Liver (tissue), 9 donors: ENCODE results near the gene TRMT61A. TPM values are rescaled to one million over a fixed set of nuclear protein-coding genes. Genes with fewer than 3 reads are reported as not detected.

Source experiments
- DNase-seq: peaks from one replicate; pipeline ENCODE4 v3.0.0-alpha.2; 2017; ENCODE audit warnings: low spot score
- H3K27ac ChIP-seq, 2 donors: one replicate each; pipeline ENCODE4 v1.7.0; 2013; ENCODE audit warnings: inconsistent platforms in 2 of 2, low read length in 2 of 2, control low read depth in 1 of 2, low read depth in 1 of 2, mild to moderate bottlenecking in 1 of 2
- H3K27me3 ChIP-seq, 4 donors: one replicate each; pipeline versions ENCODE4 v1.6.1 to v1.7.0; 2013; ENCODE audit warnings: low read length in 3 of 4, inconsistent platforms in 1 of 4, mild to moderate bottlenecking in 1 of 4, moderate library complexity in 1 of 4; ENCODE audit not compliant: control insufficient read depth in 4 of 4, insufficient read depth in 4 of 4
- H3K36me3 ChIP-seq, 4 donors: one replicate each; pipeline versions ENCODE4 v1.6.1 to v1.7.0; 2013; ENCODE audit warnings: low read length in 3 of 4, mild to moderate bottlenecking in 3 of 4, low read depth in 1 of 4, moderate library complexity in 1 of 4; ENCODE audit not compliant: control insufficient read depth in 4 of 4, insufficient read depth in 3 of 4
- H3K4me1 ChIP-seq, 4 donors: one replicate each; pipeline versions ENCODE4 v1.6.1 to v1.7.0; 2013; ENCODE audit warnings: low read length in 3 of 4, mild to moderate bottlenecking in 3 of 4, moderate library complexity in 1 of 4; ENCODE audit not compliant: control insufficient read depth in 4 of 4, insufficient read depth in 4 of 4
- H3K4me3 ChIP-seq, 3 donors: one replicate each; pipeline versions ENCODE4 v1.6.1 to v1.7.0; 2013; ENCODE audit warnings: low read length in 3 of 3, control low read depth in 1 of 3, low read depth in 1 of 3, mild to moderate bottlenecking in 1 of 3
- H3K9ac ChIP-seq, 2 donors: one replicate each; pipeline ENCODE4 v1.7.0; 2013; ENCODE audit warnings: low read length in 2 of 2, mild to moderate bottlenecking in 2 of 2, moderate library complexity in 2 of 2, control low read depth in 1 of 2, low read depth in 1 of 2
- H3K9me3 ChIP-seq, 4 donors: one replicate each; pipeline versions ENCODE4 v1.6.1 to v1.7.0; 2013; ENCODE audit warnings: low read length in 3 of 4; ENCODE audit not compliant: control insufficient read depth in 4 of 4
- EGR1 ChIP-seq, 2 donors: IDR thresholded peaks; 2 replicates each; pipeline ENCODE4 v1.6.1; 2016 to 2018; ENCODE audit warnings: antibody characterized with exemption in 2 of 2, low read depth in 2 of 2
- FOXA1 ChIP-seq: IDR thresholded peaks from 2 replicates; pipeline ENCODE4 v1.6.1; 2016; ENCODE audit warnings: antibody characterized with exemption
- FOXA2 ChIP-seq: IDR thresholded peaks from 2 replicates; pipeline ENCODE4 v1.6.1; 2016; ENCODE audit warnings: antibody characterized with exemption
- GABPA ChIP-seq, 2 donors: IDR thresholded peaks in 1 of 2; conservative IDR thresholded peaks in 1 of 2; 2 replicates each; pipeline ENCODE4 v1.6.1; 2016; ENCODE audit warnings: antibody characterized with exemption in 2 of 2, mild to moderate bottlenecking in 1 of 2, moderate library complexity in 1 of 2
- HNF4A ChIP-seq, 2 donors: conservative IDR thresholded peaks; 2 replicates each; pipeline ENCODE4 v1.6.1; 2016; ENCODE audit warnings: antibody characterized with exemption in 2 of 2, mild to moderate bottlenecking in 2 of 2
- HNF4G ChIP-seq: IDR thresholded peaks from 2 replicates; pipeline ENCODE4 v1.6.1; 2016; ENCODE audit warnings: antibody characterized with exemption
- JUND ChIP-seq, 2 donors: IDR thresholded peaks; 2 replicates each; pipeline ENCODE4 v1.6.1; 2016; ENCODE audit warnings: antibody characterized with exemption in 2 of 2
- NR2F2 ChIP-seq: IDR thresholded peaks from 2 replicates; pipeline ENCODE4 v1.6.1; 2016; ENCODE audit warnings: antibody characterized with exemption
- RAD21 ChIP-seq, 2 donors: IDR thresholded peaks; 2 replicates each; pipeline ENCODE4 v1.6.1; 2016; ENCODE audit warnings: antibody characterized with exemption in 2 of 2, mild to moderate bottlenecking in 2 of 2
- RXRA ChIP-seq, 2 donors: IDR thresholded peaks; 2 replicates each; pipeline ENCODE4 v1.6.1; 2017 to 2018; ENCODE audit warnings: antibody characterized with exemption in 2 of 2, mild to moderate bottlenecking in 1 of 2
- SP1 ChIP-seq: IDR thresholded peaks from 2 replicates; pipeline ENCODE4 v1.6.1; 2018; ENCODE audit warnings: antibody characterized with exemption, mild to moderate bottlenecking
- TAF1 ChIP-seq: conservative IDR thresholded peaks from 2 replicates; pipeline ENCODE4 v1.6.1; 2016; ENCODE audit warnings: antibody characterized with exemption, mild to moderate bottlenecking
- YY1 ChIP-seq: IDR thresholded peaks from 2 replicates; pipeline ENCODE4 v1.6.1; 2016; ENCODE audit warnings: antibody characterized with exemption, mild to moderate bottlenecking
- WGBS: extraction: QIAGEN DNeasy Blood & Tissue Kit; methylation state at CpG from one replicate; pipeline ENCODE4 v1.1.7; 2013; 5-methylcytosine and 5-hydroxymethylcytosine counted together
- polyA plus RNA-seq, 2 donors: library from polyadenylated mRNA; stranded (reverse) in 1 of 2; unstranded in 1 of 2; fragments of 200-250 nt in 1 of 2; fragments of >200 nt in 1 of 2; fragmentation: Nextera tagmentation in 1 of 2; extraction: Ambion mirVana in 1 of 2; gene quantifications; one replicate each; pipeline versions ENCODE4 v1.2.1 to v1.2.3, GENCODE V29; 2013 to 2015
- total RNA-seq, 2 donors: library from RNA; depleted of rRNA; stranded (reverse); fragments of >200 nt; gene quantifications; one replicate each; pipeline ENCODE4 v1.2.3, GENCODE V29; 2014
- TF ChIP-seq, protein P1 (sequence below): fragments of 150-350 bp; IDR thresholded peaks from 2 replicates; pipeline ENCODE4 v1.5.1; 2017; ENCODE audit warnings: improper control_type of control experiment, low read depth, low read length; ENCODE audit not compliant: missing input control
- TF ChIP-seq, protein P2 (sequence below): IDR thresholded peaks from 2 replicates; pipeline ENCODE4 v1.6.1; 2016; ENCODE audit warnings: antibody characterized with exemption, mild to moderate bottlenecking
- TF ChIP-seq, protein P3 (sequence below): IDR thresholded peaks from 2 replicates; pipeline ENCODE4 v1.6.1; 2016; ENCODE audit warnings: antibody characterized with exemption
- TF ChIP-seq, protein P4 (sequence below): IDR thresholded peaks from 2 replicates; pipeline ENCODE4 v1.6.1; 2016; ENCODE audit warnings: antibody characterized with exemption
- TF ChIP-seq, protein P5 (sequence below): IDR thresholded peaks from 2 replicates; pipeline ENCODE4 v1.6.1; 2016; ENCODE audit warnings: antibody characterized with exemption
- donor health status: healthy.
- donor health status: healthy.
- donor health status: healthy.
- donor health status: healthy.
- donor health status: healthy.

TRMT61A gene
- total and polyA plus RNA-seq, 4 donors = 4.1 to 8.0 (median 6.5) TPM

DNA sequence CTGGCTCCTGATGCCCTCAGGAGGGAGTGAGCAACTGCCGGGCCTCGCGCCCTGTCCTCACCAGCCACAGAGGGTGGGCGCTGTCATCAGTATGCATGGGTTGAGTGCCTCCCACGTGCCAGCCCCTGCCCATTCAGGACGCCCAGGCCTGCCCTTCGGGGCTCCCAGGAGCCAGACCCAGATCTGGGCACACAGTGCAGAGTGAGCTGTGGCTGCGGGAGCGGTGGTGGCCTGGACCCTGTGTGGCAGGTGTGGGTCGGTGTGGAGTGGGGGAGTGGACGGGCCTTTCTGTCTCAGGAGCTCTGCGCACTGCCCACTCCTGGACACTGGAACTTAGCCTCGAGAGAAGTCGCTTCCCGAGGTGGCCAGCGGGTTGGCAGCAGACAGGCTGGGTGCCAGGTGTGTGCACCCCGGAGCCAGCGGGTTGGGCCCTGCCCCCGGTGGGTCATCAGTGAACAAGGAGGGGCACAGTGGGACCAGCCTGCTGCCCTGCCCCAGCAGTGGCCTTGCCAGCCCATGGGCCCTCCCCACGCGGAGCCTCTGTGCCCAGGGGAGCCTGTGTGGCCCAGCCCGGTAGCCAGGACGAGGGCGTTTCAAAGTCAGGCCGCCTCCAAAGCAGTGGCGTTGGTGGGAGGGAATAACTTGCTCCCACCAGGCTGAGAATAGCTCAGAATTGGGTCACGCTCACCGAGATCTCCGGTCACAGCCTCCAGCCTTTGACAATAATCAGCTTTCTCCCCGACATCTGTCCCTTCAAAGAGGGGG is 9.5 kb downstream of the TRMT61A start:
- no peak overlapping the region for H3K27ac ChIP-seq
- WGBS = 50% methylated on average over 30 of the region's 30 CpGs
- H3K4me1 ChIP-seq = peaks cover 0 to under 1% (median 0%) of the 10 kb centered on the region in 4 donors

More for the DNA sequence above, 9.5 kb downstream of the TRMT61A start:
- TF ChIP-seq RAD21 (IDR thresholded peaks at IDR 0.05) (no peak), HNF4G (no peak), FOXA2 (no peak), SP1 (no peak), FOXA1 (no peak), EGR1 (IDR thresholded peaks at IDR 0.05; ENCODE audit: low read depth in 2 of 2) (no peak), YY1 (no peak), GABPA (IDR thresholded peaks at IDR 0.05 in 1 of 2, conservative IDR thresholded peaks at IDR 0.05 in 1 of 2) (no peak), NR2F2 (no peak), JUND (IDR thresholded peaks at IDR 0.05) (no peak), RXRA (IDR thresholded peaks at IDR 0.05) (no peak), TAF1 (no peak), HNF4A (conservative IDR thresholded peaks at IDR 0.05) (no peak)
- TF ChIP-seq, protein P1, sequence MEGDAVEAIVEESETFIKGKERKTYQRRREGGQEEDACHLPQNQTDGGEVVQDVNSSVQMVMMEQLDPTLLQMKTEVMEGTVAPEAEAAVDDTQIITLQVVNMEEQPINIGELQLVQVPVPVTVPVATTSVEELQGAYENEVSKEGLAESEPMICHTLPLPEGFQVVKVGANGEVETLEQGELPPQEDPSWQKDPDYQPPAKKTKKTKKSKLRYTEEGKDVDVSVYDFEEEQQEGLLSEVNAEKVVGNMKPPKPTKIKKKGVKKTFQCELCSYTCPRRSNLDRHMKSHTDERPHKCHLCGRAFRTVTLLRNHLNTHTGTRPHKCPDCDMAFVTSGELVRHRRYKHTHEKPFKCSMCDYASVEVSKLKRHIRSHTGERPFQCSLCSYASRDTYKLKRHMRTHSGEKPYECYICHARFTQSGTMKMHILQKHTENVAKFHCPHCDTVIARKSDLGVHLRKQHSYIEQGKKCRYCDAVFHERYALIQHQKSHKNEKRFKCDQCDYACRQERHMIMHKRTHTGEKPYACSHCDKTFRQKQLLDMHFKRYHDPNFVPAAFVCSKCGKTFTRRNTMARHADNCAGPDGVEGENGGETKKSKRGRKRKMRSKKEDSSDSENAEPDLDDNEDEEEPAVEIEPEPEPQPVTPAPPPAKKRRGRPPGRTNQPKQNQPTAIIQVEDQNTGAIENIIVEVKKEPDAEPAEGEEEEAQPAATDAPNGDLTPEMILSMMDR = no peak
- TF ChIP-seq, protein P2, sequence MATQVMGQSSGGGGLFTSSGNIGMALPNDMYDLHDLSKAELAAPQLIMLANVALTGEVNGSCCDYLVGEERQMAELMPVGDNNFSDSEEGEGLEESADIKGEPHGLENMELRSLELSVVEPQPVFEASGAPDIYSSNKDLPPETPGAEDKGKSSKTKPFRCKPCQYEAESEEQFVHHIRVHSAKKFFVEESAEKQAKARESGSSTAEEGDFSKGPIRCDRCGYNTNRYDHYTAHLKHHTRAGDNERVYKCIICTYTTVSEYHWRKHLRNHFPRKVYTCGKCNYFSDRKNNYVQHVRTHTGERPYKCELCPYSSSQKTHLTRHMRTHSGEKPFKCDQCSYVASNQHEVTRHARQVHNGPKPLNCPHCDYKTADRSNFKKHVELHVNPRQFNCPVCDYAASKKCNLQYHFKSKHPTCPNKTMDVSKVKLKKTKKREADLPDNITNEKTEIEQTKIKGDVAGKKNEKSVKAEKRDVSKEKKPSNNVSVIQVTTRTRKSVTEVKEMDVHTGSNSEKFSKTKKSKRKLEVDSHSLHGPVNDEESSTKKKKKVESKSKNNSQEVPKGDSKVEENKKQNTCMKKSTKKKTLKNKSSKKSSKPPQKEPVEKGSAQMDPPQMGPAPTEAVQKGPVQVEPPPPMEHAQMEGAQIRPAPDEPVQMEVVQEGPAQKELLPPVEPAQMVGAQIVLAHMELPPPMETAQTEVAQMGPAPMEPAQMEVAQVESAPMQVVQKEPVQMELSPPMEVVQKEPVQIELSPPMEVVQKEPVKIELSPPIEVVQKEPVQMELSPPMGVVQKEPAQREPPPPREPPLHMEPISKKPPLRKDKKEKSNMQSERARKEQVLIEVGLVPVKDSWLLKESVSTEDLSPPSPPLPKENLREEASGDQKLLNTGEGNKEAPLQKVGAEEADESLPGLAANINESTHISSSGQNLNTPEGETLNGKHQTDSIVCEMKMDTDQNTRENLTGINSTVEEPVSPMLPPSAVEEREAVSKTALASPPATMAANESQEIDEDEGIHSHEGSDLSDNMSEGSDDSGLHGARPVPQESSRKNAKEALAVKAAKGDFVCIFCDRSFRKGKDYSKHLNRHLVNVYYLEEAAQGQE = no peak
- TF ChIP-seq, protein P3, sequence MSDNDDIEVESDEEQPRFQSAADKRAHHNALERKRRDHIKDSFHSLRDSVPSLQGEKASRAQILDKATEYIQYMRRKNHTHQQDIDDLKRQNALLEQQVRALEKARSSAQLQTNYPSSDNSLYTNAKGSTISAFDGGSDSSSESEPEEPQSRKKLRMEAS = no peak
- TF ChIP-seq, protein P4, sequence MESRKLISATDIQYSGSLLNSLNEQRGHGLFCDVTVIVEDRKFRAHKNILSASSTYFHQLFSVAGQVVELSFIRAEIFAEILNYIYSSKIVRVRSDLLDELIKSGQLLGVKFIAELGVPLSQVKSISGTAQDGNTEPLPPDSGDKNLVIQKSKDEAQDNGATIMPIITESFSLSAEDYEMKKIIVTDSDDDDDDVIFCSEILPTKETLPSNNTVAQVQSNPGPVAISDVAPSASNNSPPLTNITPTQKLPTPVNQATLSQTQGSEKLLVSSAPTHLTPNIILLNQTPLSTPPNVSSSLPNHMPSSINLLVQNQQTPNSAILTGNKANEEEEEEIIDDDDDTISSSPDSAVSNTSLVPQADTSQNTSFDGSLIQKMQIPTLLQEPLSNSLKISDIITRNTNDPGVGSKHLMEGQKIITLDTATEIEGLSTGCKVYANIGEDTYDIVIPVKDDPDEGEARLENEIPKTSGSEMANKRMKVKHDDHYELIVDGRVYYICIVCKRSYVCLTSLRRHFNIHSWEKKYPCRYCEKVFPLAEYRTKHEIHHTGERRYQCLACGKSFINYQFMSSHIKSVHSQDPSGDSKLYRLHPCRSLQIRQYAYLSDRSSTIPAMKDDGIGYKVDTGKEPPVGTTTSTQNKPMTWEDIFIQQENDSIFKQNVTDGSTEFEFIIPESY = no peak
- TF ChIP-seq, protein P5, sequence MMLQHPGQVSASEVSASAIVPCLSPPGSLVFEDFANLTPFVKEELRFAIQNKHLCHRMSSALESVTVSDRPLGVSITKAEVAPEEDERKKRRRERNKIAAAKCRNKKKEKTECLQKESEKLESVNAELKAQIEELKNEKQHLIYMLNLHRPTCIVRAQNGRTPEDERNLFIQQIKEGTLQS = no peak
- H3K9me3 ChIP-seq = no peaks in the 10 kb centered on the region
- no peak overlapping the region for H3K9ac ChIP-seq
- H3K36me3 ChIP-seq = peaks cover 0 to 19% (median 0%) of the 10 kb centered on the region in 4 donors
- no peaks in the 10 kb centered on the region for H3K27me3 ChIP-seq
- DNase-seq = no peak
- H3K4me3 ChIP-seq = no peak overlapping the region
